Stimulated activated CD4-positive, alpha-beta T cell treated with anti-CD3 and anti-CD28 coated beads, TNF-alpha, amount 100 ng/mL, for 4 hours (primary cell): ENCODE data around the gene RIPOR3.
"Not testable (repeated sequence)": the region's sequence is repeated elsewhere in the genome, so short reads cannot be mapped to it uniquely, and the experiment has no call there.

Experiments
- DNase-seq, 3 experiments: peaks; one replicate each; pipeline ENCODE4 v3.0.0-alpha.2; 2020; ENCODE audit warnings: low read depth in 3 of 3

Gene RIPOR3

GRCh38 chr20:50574586-50574985 lies 116.8 kb downstream of the RIPOR3 start:
- DNase-seq, result no peak

GRCh38 chr20:50574108-50574507 lies 117.2 kb downstream of the RIPOR3 start:
- DNase-seq, result no peak

- DNase-seq, result no peak
Measured at GRCh38 chr20:50572938-50573777, 118.2 kb downstream of the RIPOR3 start.

- no peak for DNase-seq
Measured at GRCh38 chr20:50571466-50571865, 119.9 kb downstream of the RIPOR3 start.

- no peak for DNase-seq
Measured at GRCh38 chr20:50569864-50570836, 121.2 kb downstream of the RIPOR3 start.

- not testable (repeated sequence) for DNase-seq
Measured at GRCh38 chr20:50569487-50569863, 121.9 kb downstream of the RIPOR3 start.

GRCh38 chr20:50568549-50568942 lies 122.8 kb downstream of the RIPOR3 start:
- no peak for DNase-seq

- DNase-seq, result no peak
Measured at GRCh38 chr20:50567860-50568548, 123.3 kb downstream of the RIPOR3 start.

- DNase-seq, result no peak
Measured at GRCh38 chr20:50565871-50566270, 125.5 kb downstream of the RIPOR3 start.

- DNase-seq, result no peak
Measured at GRCh38 chr20:50565383-50565782, 126.0 kb downstream of the RIPOR3 start.

- no peak for DNase-seq
Measured at GRCh38 chr20:50563133-50563944, 128.0 kb downstream of the RIPOR3 start.

GRCh38 chr20:50562262-50562701 lies 129.1 kb downstream of the RIPOR3 start:
- no peak for DNase-seq

GRCh38 chr20:50561379-50562078 lies 129.8 kb downstream of the RIPOR3 start:
- DNase-seq, result peak; percentile 44 to 54 (median 49)

GRCh38 chr20:50560867-50561266 lies 130.5 kb downstream of the RIPOR3 start:
- no peak for DNase-seq

GRCh38 chr20:50559856-50560638 lies 131.3 kb downstream of the RIPOR3 start:
- no peak for DNase-seq

GRCh38 chr20:50559149-50559548 lies 132.2 kb downstream of the RIPOR3 start:
- no peak for DNase-seq

GRCh38 chr20:50558483-50558925 lies 132.8 kb downstream of the RIPOR3 start:
- DNase-seq, result no peak

GRCh38 chr20:50557549-50558134 lies 133.7 kb downstream of the RIPOR3 start:
- no peak for DNase-seq

- DNase-seq, result no peak
Measured at GRCh38 chr20:50555662-50556061, 135.7 kb downstream of the RIPOR3 start.
